Epithelial cell of proximal tubule (primary cell): ENCODE measurements around the gene B3GNT3. TPM values are rescaled to one million over a fixed set of nuclear protein-coding genes. Genes with fewer than 3 reads are reported as not detected.

Source experiments
- DNase-seq: peaks from one replicate; pipeline ENCODE4 v3.0.0-alpha.2; 2011; ENCODE audit warnings: low read depth
- H3K4me3 ChIP-seq: 2 replicates; pipeline ENCODE4 v1.5.1; 2011; ENCODE audit warnings: low read depth, mild to moderate bottlenecking, low read length
- total RNA-seq: library from RNA; depleted of rRNA; stranded (reverse); fragments of >200 nt; gene quantifications from 2 replicates; pipeline ENCODE4 v1.2.3, GENCODE V29; 2015
- TF ChIP-seq, protein P1 (sequence below): conservative IDR thresholded peaks from 2 replicates; pipeline ENCODE4 v1.5.1; 2012; ENCODE audit warnings: low read depth, mild to moderate bottlenecking, low read length

The B3GNT3 gene
- total RNA-seq, 1 donor from 2014 or later = 17.3 TPM

DNA sequence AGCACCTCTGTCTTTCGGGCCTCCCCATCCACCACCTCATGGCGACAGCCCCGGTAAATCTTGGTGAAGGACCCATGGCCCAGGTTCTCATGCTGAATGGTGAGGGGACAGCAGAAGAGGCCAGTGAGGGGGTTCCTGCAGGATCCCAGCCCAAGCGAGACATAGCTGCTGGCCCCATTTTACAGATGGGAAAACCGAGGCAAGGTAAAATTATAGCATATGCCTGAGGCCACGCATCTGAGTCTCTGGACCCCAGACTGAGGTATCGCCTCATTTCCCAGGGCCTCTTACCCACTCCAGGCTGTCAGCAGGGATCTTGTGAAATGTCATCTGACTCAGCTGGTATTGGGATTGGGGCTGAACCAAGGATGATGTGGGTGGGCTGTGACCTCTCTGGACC, 43.0 kb downstream of the B3GNT3 start:
- no peak overlapping the region for H3K4me3 ChIP-seq
- no peak for DNase-seq
- TF ChIP-seq, protein P1, sequence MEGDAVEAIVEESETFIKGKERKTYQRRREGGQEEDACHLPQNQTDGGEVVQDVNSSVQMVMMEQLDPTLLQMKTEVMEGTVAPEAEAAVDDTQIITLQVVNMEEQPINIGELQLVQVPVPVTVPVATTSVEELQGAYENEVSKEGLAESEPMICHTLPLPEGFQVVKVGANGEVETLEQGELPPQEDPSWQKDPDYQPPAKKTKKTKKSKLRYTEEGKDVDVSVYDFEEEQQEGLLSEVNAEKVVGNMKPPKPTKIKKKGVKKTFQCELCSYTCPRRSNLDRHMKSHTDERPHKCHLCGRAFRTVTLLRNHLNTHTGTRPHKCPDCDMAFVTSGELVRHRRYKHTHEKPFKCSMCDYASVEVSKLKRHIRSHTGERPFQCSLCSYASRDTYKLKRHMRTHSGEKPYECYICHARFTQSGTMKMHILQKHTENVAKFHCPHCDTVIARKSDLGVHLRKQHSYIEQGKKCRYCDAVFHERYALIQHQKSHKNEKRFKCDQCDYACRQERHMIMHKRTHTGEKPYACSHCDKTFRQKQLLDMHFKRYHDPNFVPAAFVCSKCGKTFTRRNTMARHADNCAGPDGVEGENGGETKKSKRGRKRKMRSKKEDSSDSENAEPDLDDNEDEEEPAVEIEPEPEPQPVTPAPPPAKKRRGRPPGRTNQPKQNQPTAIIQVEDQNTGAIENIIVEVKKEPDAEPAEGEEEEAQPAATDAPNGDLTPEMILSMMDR = no peak

DNA sequence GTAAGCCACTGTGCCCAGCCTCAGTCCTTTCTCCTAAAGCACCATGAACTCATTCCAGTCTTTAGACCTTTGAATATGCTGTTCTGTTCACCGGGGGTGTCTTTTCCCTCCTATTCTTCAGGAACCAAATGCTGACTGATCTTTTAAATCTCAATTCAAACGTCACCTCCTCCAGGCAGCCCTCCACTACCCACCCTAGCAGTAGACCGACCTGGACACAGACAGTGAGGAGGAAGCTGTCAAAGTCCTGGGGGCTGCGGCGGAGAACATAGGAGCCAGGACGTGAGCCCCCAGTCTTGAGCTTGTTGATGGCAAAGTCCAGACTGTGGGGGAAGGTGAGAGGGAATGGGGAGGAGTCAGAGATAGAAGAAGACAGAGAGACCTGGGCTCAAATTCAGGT, 45.1 kb downstream of the B3GNT3 start:
- TF ChIP-seq, protein P1 = no peak
- DNase-seq = no peak
- no peak overlapping the region for H3K4me3 ChIP-seq

DNA sequence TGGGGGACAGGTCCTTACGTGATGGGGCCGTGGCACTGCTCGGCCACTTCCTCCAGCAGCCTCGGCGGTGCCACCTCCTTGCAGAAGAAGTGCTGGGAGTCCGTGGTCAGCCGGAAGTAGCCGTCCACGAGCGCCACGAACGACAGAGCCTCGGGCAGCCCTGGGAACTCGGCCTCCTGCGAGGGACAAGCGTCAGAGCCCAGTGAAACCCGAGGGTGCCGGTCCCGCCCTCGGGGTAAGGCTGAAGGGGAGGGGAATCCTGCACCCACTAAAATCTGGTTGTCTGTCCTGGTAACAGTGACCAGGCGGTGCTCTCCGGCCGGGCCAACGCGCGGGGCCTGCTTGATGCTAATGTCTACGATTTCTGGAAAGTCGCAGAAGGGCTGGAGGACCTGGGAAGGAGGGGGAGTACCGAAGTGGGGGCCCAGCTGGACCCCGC, 46.5 kb downstream of the B3GNT3 start:
- H3K4me3 ChIP-seq = peak overlapping the region; percentile 55
- DNase-seq = no peak
- TF ChIP-seq, protein P1 = no peak

DNA sequence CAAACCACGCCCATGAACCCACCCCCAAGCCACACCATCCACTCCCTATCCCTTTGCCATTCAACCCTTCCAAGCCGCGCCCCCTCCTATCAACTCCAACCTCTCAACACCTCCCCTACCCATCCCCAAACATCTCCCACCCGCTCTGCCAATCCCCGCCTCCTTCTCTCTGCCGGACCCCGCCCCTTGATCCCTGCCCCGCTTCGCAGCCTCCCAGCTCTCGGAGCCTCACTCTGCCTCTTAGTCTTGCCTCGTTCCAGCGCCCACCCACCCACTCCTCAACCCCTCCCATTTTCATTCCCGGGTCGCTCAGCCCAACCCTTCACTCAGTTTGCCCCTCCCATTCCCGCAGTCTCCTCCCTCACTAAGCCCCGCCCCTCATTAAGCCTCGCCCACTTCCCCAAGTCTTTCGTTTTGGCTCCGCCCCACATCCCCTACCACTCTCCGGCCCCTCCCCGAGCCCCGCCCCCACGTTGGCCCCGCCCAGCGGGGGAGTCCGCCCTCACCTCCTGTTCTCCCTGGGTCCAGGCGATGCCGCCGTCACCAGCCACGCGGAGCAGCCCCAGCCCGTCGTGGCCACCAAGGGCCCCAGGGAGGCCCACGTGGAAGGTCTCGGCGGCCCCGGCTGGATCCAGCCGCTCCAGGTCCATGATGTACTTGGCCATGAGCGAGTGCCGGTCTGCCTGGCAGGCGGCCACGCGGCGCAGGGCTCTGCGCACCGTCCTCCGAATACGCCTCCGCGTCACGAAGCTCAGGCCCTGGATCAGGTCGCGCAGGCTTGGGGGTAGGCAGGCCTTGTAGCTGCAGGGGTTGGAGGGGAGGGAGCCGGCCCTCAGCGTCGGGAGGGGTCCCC, 47.1 kb downstream of the B3GNT3 start:
- TF ChIP-seq, protein P1 = no peak
- DNase-seq = peak; percentile 42
- H3K4me3 ChIP-seq = peak overlapping the region; percentile 55

DNA sequence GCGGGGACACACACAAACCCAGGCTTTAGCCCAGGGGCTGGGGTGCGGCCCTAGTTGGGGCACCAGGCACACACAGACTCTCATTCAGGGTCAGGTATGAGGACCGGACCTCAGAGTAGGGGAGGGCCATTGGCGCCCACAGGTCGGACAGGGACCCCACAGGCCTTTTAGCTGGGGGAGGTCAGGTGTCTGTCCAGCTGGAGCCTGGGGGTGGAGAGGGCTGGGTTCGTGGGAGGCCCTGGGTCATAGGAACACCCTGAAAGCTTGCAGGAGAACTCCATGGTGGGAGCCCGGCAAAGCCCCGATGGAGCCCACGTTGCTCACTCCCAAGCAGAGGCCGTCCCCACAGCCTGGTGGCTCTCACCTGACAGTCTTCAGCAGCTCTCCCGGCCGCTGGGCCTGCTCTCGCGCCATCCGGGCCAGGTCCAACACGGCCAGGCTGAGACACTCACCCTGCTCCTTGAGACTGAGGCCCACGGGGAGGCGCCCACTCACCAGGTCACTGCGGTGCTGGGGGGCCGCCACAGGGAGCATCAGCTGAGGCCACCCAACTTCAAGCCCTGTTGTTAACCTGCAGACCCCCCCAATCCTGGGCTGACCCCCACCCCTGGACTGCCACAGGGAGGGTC, 47.8 kb downstream of the B3GNT3 start:
- H3K4me3 ChIP-seq = peak overlapping the region; percentile 53
- no peak for DNase-seq
- TF ChIP-seq, protein P1 = no peak

DNA sequence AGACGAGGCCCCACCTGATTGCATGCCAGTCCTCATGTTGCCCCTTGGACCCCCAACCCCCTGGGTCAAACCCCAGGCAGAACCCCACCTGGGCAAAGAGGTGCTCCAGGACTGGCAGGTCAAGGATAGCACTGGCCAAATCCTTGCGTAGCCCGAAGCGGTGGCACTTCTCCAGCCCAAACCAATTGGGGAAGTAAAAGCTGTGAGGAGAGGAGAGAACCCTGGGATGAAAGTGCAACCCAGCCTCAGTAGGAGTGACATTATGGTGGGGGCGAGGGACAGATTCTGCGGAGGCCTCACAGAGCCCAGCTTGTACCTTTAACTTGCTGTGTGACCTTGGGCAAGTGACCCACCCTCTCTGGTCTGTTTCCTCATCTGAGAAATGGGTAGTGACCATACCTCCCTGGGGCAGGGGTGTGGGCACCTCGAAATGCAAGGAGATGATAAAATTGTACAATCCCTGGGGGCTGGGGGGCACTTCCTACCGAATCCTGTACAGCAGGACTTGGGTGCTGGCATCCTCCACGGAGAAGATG, 48.4 kb downstream of the B3GNT3 start:
- no peak overlapping the region for H3K4me3 ChIP-seq
- no peak for DNase-seq
- TF ChIP-seq, protein P1 = no peak
